LNCAP (cell line): ENCODE results near the gene TAF4.

Source experiments
- CTCF ChIP-seq: fragments of 450-650 bp; IDR thresholded peaks from 2 replicates; pipeline ENCODE4 v1.5.1; 2017; ENCODE audit warnings: mild to moderate bottlenecking

The TAF4 gene

GRCh38 chr20:62103508-62104233 is 38.0 kb upstream of the TAF4 start:
- no peak for TF ChIP-seq CTCF

- TF ChIP-seq CTCF = no peak
Observed at GRCh38 chr20:62101078-62101477, 35.4 kb upstream of the TAF4 start.

- TF ChIP-seq CTCF = no peak
Observed at GRCh38 chr20:62097881-62098407, 32.3 kb upstream of the TAF4 start.

- TF ChIP-seq CTCF = no peak
Observed at GRCh38 chr20:62096421-62097380, 31.0 kb upstream of the TAF4 start.

GRCh38 chr20:62089393-62089792 is 23.7 kb upstream of the TAF4 start:
- TF ChIP-seq CTCF = no peak

- TF ChIP-seq CTCF = no peak
Observed at GRCh38 chr20:62088258-62089127, 22.8 kb upstream of the TAF4 start.

GRCh38 chr20:62087632-62088031 is 22.0 kb upstream of the TAF4 start:
- no peak for TF ChIP-seq CTCF
